ENCODE results near the gene RSPH4A. TPM values are rescaled to one million over a fixed set of nuclear protein-coding genes. Genes with fewer than 3 reads are reported as not detected.

RSPH4A gene
- total and polyA plus RNA-seq, 9 of the 15 experiments (the other 6 are each of a cell fraction or from before 2014, with no cell fraction given): 0.04 to 0.30 (median 0.11) TPM

DNA sequence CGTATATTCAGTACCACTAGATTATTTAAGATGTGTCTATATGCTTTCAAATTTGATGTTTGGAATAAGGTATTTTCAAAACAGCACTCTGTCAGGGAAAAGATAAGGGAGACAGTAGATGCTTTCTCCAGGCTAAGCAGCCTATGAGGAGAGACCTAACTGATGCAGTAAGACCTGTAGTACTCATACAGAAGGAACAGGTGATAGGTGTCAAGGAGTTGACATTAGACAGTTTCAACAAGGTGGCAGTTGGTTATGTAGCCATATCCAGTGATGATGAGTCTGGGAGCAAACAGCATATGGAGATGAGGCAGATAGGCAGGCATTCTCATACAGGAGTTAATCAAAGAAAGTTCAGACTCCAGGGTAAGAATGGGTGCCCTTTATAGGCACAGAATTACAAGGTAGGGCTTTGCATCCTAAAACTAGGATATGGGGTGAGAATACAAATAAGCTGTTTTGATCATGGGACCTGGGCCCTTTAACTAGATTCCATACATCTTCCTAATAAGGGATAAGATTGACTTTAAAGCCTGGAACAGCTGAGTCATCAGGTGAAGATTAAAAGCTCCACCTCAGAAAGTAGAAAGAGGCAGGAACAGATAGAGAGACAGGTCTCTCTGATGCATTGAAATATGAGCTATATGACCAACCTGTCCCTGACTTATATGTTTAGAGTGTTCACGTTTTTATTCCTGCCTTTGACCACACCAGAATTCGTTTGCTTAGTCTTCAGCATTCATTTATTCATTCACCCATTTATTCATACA lies 7.9 kb downstream of the RSPH4A start:
- Histone ChIP-seq H2AFZ (ENCODE audit: low read depth, low read length) (no peak overlapping the region), H3K27me3 (ENCODE audit: control insufficient read depth in 2 of 2, insufficient read depth in 2 of 2, low read length in 2 of 2) (no peaks in the 10 kb centered on the region), H3K27ac (ENCODE audit: extremely low read depth, low read depth, low read length) (no peak overlapping the region), H3K4me3 (no peak overlapping the region), H3K36me3 (ENCODE audit: control insufficient read depth, insufficient read depth, low read length) (no peaks in the 10 kb centered on the region), H3K9me1 (ENCODE audit: control insufficient read depth, insufficient read depth, low read length) (no peaks in the 10 kb centered on the region), H4K20me1 (replicated peaks; ENCODE audit: control insufficient read depth, insufficient read depth, low read length) (no peaks in the 10 kb centered on the region), H3K9me3 (replicated peaks; ENCODE audit: control insufficient read depth, insufficient read depth, low read depth, low read length) (no peaks in the 10 kb centered on the region), H3K4me2 (ENCODE audit: insufficient read depth, low read length) (no peak overlapping the region), H3K4me1 (replicated peaks in 1 of 2; ENCODE audit: control insufficient read depth in 2 of 2, insufficient read depth in 2 of 2, low read length in 2 of 2) (peaks cover 0 to 8% of the 10 kb centered on the region in 2 experiments; a peak in 2 of 5 replicates), H3K9ac (ENCODE audit: insufficient read depth in 1 of 2, low read depth in 2 of 2, low read length in 2 of 2) (no peak overlapping the region), H3K79me2 (ENCODE audit: control insufficient read depth, insufficient read depth, low read length) (no peaks in the 10 kb centered on the region)
- in situ Hi-C loops (cut with MboI): no loop called here
- FAIRE-seq: peak; percentile 32
- WGBS (ENCODE audit: insufficient coverage, low coverage, missing lambda C conversion rate): 7% methylated on average over 3 of the region's 3 CpGs
- DNase-seq (ENCODE audit: extremely low read depth in 1 of 4, low spot score in 3 of 4): peak in 1 of 4 experiments; percentile 48
- POLR2A ChIA-PET: interaction anchor here (0.6 kb wide), 1 partner anchor 106 kb away, joined by 3 read pairs; no protein-coding TSS in a partner anchor
- intact Hi-C loops (cut with micrococcal nuclease): no loop called here
- BruUV-seq (replicated peaks): no TSS peak
- peak; percentile 86 for ATAC-seq
- CTCF ChIA-PET (ENCODE audit: low intra/inter-chr PET ratio): no interaction called here
- TF ChIP-seq TCFL5 (CRISPR knock-in tag; conservative IDR thresholded peaks at IDR 0.05) (no peak), NFE2 (IDR thresholded peaks at IDR 0.05; ENCODE audit: low read depth) (peak; percentile 77), ZNF224 (CRISPR knock-in tag; IDR thresholded peaks at IDR 0.05) (no peak), XRCC3 (IDR thresholded peaks at IDR 0.05) (no peak), SMAD4 (CRISPR knock-in tag; conservative IDR thresholded peaks at IDR 0.05) (no peak), GATAD2A (IDR thresholded peaks at IDR 0.05) (no peak), MAFG (tag; conservative IDR thresholded peaks at IDR 0.05) (peak; percentile 91), ZNF316 (IDR thresholded peaks at IDR 0.05) (peak; percentile 92), LCOR (CRISPR knock-in tag; IDR thresholded peaks at IDR 0.05) (no peak), EP400 (IDR thresholded peaks at IDR 0.05) (no peak), BACH1 (tag; IDR thresholded peaks at IDR 0.05) (0 out of 2 replicates have a peak, but pooled peaks have one; percentile 37), SRF (CRISPR knock-in tag; IDR thresholded peaks at IDR 0.05) (peak in 1 of 2 experiments; percentile 77; a peak in 1 of 4 replicates)
- TF ChIP-seq, protein P1, sequence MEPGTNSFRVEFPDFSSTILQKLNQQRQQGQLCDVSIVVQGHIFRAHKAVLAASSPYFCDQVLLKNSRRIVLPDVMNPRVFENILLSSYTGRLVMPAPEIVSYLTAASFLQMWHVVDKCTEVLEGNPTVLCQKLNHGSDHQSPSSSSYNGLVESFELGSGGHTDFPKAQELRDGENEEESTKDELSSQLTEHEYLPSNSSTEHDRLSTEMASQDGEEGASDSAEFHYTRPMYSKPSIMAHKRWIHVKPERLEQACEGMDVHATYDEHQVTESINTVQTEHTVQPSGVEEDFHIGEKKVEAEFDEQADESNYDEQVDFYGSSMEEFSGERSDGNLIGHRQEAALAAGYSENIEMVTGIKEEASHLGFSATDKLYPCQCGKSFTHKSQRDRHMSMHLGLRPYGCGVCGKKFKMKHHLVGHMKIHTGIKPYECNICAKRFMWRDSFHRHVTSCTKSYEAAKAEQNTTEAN (CRISPR knock-in tag; IDR thresholded peaks at IDR 0.05): no peak
- TF ChIP-seq, protein P2, sequence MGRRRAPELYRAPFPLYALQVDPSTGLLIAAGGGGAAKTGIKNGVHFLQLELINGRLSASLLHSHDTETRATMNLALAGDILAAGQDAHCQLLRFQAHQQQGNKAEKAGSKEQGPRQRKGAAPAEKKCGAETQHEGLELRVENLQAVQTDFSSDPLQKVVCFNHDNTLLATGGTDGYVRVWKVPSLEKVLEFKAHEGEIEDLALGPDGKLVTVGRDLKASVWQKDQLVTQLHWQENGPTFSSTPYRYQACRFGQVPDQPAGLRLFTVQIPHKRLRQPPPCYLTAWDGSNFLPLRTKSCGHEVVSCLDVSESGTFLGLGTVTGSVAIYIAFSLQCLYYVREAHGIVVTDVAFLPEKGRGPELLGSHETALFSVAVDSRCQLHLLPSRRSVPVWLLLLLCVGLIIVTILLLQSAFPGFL (CRISPR knock-in tag; IDR thresholded peaks at IDR 0.05): no peak
- TF ChIP-seq, protein P3, sequence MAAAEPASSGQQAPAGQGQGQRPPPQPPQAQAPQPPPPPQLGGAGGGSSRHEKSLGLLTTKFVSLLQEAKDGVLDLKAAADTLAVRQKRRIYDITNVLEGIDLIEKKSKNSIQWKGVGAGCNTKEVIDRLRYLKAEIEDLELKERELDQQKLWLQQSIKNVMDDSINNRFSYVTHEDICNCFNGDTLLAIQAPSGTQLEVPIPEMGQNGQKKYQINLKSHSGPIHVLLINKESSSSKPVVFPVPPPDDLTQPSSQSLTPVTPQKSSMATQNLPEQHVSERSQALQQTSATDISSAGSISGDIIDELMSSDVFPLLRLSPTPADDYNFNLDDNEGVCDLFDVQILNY (CRISPR knock-in tag; IDR thresholded peaks at IDR 0.05): no peak
- TF ChIP-seq, protein P4, sequence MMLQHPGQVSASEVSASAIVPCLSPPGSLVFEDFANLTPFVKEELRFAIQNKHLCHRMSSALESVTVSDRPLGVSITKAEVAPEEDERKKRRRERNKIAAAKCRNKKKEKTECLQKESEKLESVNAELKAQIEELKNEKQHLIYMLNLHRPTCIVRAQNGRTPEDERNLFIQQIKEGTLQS (IDR thresholded peaks at IDR 0.05): peak; percentile 50
- TF ChIP-seq, protein P4 (CRISPR knock-in tag; conservative IDR thresholded peaks at IDR 0.05): no peak
- TF ChIP-seq, protein P5, sequence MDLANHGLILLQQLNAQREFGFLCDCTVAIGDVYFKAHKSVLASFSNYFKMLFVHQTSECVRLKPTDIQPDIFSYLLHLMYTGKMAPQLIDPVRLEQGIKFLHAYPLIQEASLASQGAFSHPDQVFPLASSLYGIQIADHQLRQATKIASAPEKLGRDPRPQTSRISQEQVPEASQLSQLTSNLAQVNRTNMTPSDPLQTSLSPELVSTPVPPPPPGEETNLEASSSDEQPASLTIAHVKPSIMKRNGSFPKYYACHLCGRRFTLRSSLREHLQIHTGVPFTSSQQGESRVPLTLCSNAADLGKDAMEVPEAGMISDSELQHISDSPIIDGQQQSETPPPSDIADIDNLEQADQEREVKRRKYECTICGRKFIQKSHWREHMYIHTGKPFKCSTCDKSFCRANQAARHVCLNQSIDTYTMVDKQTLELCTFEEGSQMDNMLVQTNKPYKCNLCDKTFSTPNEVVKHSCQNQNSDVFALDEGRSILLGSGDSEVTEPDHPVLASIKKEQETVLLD (IDR thresholded peaks at IDR 0.05): no peak

Measured in K562 (cell line).